ENCODE measurements around the gene SCUBE1.
"Not testable (repeated sequence)": the region's sequence is repeated elsewhere in the genome, so short reads cannot be mapped to it uniquely, and the experiment has no call there.

Gene SCUBE1

DNA sequence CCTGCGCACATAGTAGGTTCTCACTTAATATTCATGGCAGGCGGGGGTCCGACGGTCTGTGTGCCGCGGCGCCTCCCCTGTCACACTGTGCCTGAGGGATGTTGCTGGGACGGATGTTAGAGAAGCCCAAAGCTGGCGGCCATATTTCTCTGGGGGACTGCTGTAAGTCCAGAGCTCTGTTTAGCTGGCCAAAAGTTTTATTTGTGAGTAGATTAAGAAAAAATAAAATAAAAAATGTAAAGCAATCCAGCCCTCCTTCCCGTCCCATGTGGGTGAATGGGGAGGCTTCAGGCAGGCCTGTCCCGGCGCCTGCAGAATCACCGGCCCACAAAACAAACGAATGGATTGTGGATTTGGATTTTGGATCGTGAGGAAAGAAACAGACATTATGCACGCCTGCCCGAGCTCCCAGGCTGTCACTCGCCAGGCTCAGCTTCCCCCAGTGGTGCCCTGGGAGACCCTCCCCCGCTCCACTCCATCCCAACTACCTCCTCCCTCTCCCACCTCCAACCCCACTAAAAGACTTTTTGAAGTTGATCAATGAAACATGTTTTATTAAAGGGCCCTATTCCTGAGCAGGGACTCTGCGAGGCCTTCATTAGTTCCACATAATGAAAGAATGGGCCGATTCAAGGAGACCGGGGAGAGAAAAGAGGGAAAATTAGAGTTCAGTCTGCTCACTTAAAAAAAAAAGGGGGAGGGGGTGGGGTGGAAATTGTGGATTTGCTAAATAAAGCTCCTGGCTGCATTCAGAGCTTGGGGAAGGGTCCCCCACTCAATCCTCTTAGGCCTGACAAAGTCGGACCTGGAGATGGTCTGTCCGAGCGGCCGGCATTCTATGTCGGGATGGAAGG lies 20.4 kb upstream of the SCUBE1 start:
- in situ Hi-C loops (cut with MboI; ENCODE audit: low sequenced_read_pairs): no loop called here

DNA sequence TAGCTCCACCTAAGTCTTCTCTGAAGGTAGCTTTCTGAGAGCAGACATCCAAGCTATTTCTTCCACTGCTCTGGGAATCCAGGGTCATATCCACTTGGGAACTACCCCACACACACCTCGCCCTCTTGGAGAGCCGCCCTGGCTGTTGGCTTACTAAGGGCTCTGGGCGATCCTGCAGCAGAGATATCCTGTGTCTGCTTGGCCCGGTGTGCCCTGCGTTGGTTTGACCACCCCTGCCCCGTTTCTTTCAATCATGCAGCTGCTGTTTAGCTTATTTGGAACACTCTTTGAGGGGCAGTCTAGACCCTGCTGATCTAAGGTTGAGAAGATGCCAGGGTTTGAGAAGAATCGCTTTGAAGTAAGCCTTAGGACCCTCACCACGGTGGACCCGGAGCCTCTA lies 17.4 kb upstream of the SCUBE1 start:
- in situ Hi-C loops (cut with MboI; ENCODE audit: low sequenced_read_pairs): no loop called here

DNA sequence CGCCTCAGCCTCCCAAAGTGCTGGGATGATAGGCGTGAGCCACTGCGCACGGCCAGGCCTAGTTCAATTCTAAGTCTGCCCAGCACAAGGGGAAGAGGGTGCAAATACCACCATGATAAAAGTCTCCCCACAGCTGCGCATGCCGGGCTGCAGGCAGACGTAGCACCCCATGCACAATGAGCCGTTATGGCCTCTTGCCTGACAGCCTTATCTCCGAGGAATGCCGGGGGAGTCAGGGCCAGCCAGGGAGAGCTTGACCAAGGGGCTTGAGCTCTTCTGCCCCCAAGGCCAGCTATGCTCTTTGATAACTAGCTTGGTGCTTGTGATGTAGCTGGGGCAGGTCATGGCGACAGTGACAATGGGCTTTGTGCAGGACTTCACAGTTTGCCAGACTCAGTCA lies 13.7 kb upstream of the SCUBE1 start:
- in situ Hi-C loops (cut with MboI; ENCODE audit: low sequenced_read_pairs): no loop called here

DNA sequence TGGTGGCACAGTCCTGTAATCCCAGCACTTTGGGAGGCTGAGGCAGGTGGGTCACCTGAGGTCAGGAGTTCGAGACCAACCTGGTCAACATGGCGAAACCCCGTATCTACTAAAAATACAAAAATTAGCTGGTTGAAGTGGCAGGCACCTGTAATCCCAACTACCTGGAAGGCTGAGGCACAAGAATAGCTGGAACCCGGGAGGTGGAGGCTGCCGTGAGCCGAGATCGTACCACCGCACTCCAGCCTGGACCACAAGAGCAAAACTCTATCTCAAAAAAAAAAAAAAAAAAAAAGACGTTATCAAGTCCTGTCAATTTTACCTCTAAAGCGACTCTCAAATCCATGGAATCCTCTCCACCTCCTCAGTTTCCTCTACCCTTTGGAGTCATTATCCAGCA lies 12.5 kb upstream of the SCUBE1 start:
- in situ Hi-C loops (cut with MboI; ENCODE audit: low sequenced_read_pairs): not testable (repeated sequence)

DNA sequence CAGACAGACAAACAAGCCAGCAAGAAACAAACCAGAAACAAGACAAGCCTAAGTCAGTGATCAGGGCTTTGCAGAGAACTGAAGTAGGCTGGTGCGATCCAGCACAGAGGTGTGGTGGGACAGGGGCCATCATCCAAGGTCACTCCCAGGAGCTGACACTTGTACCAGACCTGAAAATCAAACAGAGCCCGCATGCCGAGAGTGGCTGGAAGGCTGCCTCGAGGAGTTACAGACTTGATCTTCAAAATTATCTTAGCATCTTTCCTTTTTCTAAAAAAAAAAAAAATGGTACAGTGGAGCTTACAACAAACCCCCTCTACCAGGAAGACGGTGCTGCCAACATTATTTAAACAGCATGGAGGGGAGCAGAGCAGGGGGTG lies 8.8 kb upstream of the SCUBE1 start:
- in situ Hi-C loops (cut with MboI; ENCODE audit: low sequenced_read_pairs): no loop called here

DNA sequence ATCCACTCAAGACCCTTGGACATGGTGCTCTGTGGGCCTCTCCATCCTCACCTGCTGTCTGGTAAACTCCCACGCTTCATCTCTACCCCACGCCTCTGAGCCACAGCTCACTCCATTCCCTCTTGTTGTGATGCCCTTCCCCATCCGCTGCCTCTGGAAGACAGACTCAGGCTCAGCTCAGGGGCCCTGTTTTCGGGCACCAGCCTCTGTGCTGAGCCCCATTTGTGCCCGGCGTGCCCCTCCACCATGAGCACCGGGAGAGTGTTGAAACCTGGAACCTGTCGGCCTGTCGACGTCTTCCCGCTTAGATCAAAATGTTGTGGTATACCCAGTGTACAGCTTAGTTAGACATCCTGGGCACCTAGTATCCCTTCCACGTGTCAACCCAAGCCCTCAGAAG lies 6.5 kb upstream of the SCUBE1 start:
- in situ Hi-C loops (cut with MboI; ENCODE audit: low sequenced_read_pairs): loop anchor here (10.0 kb wide), 1 partner anchor 75 kb away; no protein-coding TSS in a partner anchor

DNA sequence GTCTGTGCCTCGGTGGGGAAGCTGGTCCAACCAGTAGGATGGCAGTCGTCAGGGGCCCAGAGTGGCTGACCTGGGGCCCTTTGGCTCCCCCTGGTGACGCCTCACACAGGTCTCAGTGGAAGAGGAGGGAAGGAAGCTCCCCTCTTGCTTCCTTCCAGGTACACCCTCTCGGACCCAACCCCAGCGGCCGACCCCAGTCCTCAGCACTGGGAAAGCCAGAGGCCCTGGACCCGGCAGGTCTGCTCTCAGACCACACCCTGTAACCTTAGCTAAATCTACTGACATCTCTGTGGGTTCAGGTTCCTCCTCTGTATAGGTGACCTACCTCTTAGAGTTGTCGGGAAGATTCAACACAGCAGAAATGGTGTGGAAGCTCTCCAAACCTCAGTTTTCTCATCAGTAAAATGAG lies 3.4 kb upstream of the SCUBE1 start:
- in situ Hi-C loops (cut with MboI; ENCODE audit: low sequenced_read_pairs): loop anchor here (10.0 kb wide), 1 partner anchor 72 kb away; no protein-coding TSS in a partner anchor

DNA sequence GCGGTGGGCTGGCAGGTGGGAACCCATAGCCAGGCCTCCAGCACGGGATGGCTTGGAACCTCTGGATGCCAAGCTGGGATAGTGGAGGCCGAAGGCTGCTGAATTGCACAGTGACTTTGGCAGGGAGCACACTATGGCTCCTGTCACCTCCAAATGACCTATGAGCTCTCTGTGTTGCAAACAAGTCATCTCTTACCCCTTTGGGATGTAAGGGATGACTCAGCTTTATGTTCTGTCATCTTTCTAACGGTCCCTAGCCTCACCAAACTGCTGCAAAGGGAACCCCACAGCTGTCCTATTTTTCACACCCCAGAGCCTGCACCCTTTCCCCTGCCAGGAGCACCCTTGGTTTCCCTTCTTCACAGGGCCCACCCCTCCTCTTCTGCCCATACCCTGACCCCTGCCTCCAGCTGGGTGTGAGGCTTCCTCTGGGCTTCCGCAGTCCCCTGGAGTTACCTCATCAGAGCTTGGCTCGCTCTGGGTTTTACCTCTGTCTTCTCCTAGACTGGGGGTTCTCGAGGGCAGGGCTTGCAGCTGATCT lies 2.7 kb upstream of the SCUBE1 start:
- in situ Hi-C loops (cut with MboI; ENCODE audit: low sequenced_read_pairs): loop anchor here (10.0 kb wide), 1 partner anchor 71 kb away; no protein-coding TSS in a partner anchor

DNA sequence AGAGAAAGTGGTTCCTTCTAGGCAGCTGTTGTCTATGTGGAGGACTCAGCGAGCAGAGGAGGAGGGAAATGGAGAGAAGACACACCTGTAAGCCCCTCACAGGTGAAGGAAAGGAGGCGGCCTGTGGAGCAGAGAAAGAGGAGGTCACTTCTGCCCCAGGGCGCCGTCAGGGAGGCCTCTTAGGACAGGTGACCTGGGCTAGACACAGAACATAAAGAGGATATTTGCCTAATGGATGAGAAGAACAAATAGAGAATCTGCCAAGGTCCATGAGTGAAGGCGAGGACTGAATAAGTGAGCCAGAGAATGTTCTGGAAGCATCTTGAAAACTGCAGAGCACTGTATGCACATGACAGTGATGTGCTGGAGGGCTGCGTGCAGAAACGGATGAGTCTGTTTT lies 2.2 kb upstream of the SCUBE1 start:
- in situ Hi-C loops (cut with MboI; ENCODE audit: low sequenced_read_pairs): loop anchor here (10.0 kb wide), 1 partner anchor 71 kb away; no protein-coding TSS in a partner anchor

DNA sequence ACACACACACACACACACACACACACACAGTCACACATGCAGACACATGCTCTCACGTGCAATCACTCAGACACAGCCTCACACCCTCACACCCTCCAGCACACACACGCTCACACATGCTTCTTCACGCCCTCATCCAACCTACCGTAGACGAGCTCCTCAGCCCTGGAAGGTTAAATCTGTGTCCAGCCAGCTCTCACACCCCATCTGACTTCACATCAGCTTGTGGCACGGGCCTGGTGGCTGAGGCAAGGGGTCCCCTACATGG lies 1.3 kb upstream of the SCUBE1 start:
- in situ Hi-C loops (cut with MboI; ENCODE audit: low sequenced_read_pairs): loop anchor here (10.0 kb wide), 1 partner anchor 70 kb away; no protein-coding TSS in a partner anchor

DNA sequence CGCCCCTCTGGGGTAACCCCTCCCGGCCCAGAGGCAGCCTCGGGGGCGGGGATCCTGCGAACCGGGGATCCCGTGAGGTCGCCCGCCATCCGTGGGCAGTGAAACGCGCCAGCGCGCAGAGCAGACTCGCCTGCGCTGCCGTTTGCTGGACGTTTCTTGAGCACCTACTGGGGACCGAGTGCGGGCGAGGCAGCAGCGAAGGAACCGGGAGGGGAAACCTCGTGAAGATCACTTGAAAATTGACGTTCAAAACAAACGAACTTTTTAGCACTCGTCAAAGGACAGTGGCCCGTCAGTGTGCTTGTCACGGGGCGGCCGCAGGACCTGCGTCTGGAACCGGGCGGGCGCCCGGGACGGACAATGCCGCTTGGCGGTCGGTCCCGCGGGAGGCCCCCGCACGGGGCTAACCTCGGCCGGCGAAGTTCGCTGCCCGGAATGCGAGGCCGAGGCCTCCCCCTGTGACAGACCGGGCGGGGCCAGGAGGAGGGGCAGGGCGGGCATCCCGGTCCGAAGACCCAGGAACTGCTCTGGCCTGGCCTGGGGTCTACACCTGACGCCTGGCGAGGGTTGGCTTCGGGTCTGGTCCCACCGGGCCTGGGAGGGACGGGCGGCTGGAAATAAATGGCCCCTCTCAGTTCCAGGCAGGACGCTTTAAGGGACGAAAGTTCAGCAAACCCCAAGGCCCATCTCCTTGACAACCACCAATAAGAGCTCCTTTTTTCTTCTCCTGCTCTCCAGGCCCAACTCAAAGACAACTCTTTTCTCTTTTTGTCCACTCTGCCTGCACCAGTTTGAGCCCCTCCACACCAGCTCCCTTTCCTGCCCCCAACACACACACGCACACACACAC lies 723 bp upstream of the SCUBE1 start:
- in situ Hi-C loops (cut with MboI; ENCODE audit: low sequenced_read_pairs): loop anchor here (10.0 kb wide), 1 partner anchor 69 kb away; no protein-coding TSS in a partner anchor

DNA sequence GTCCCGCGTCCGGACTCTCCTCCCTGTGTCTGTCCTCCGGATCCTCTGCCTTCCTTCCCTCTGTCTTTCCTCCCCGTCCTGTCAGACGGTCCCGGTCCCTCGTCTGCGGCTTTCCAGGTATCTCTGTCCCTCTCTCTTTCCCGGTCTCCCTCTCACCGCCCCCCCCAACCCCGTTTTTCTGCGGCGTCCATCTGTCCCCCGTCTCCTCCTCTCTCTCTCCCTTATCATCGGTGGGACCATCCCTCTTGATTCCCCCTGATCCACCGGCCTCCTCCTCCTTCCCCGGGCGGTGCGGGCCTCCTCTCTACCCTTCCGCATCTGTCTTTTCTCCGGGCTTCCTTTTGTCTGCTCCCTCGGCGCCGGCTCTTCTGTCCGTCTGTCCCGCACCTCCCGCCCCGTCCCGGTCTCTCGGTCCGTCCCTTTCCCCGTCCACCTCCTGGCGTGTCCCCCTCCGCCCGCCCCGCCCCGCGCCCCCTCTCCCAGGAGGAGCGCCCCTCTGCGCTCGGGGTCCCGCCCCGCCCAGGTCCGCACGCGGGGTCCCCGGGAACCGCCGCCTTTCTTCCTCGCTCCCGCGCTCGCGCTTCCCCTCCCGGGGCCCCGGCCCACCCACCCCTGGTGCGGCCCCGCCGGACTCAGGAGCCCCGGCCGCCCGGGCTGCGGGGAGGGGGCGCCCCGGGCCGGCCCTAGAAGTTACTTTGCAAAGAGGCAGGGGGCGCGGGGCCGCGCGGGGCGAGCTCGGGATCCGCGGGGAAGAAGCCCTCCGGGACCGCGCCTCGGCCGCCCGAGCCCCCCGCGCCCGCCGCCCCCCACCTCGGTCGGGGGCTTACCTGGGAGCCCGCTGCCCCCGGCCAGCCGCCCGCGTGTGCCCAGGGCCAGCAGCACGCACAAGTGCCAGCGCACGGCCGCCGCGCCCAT lies 568 bp downstream of the SCUBE1 start:
- in situ Hi-C loops (cut with MboI; ENCODE audit: low sequenced_read_pairs): loop anchor here (10.0 kb wide), 1 partner anchor 68 kb away; no protein-coding TSS in a partner anchor

DNA sequence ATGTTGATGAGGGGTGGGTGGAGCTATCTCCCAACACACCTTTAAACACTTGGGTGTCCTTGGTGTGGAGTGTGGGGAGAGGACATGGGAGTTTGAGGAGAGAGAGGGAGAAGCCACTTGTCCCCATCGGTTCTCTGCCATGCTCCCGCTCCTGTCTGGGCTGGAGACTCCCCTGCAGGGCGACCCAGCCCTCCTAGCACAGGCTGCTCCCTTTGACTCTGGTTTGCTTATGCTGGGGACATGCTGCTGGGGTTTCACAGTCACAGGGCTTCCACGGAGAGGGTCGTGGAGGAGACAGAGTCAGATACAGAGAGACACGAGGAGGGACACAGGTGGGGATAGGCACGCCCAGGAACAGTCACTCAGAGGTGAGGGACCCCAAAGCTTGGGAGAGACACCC lies 1.6 kb downstream of the SCUBE1 start:
- in situ Hi-C loops (cut with MboI; ENCODE audit: low sequenced_read_pairs): loop anchor here (10.0 kb wide), 1 partner anchor 67 kb away; no protein-coding TSS in a partner anchor

DNA sequence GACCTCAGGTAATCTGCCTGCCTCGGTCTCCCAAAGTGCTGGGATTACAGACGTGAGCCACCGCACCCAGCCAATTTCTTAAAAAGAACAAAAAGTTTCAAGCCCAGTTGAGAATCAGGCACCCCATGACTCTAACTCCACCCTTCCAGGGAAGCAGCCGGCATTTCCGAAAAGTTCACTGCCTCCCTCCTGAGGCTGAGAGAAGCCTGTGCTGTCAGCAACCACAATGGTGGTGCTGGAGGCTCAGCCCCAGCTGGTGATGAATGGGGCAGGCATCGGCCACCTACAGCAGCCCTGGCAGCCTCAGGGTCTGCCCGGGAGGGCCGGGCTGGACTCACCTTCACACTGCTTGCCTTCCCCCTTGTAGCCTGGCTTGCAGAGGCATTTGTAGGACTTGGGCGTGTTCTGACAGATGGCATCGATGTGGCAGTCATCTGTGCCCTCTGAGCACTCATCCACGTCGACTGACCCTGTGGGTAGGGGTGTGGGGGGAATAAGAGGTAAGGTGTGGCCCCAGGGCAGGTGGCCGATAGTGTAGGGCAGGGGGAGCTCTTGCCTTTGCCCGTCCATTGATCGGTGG lies 4.3 kb downstream of the SCUBE1 start:
- in situ Hi-C loops (cut with MboI; ENCODE audit: low sequenced_read_pairs): no loop called here

DNA sequence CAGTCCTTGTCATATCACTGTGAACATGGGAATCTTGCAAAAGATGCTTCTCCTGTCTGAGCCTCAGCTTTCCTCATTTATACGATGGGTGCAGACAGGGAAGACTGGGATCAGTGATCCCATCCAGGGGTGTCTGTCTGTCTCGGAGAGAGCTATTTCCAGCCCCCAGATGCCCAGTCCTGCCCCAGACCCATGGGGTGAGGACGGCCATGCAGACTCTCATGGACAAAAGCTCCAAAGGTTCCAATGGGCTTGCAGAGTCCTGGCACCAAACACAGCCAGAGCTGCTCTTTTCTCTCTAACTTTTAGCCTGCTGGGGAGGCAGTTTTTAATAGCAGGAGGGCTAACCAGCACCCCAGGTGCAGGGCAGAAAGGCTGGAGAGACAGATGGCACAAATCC lies 5.2 kb downstream of the SCUBE1 start:
- in situ Hi-C loops (cut with MboI; ENCODE audit: low sequenced_read_pairs): no loop called here

DNA sequence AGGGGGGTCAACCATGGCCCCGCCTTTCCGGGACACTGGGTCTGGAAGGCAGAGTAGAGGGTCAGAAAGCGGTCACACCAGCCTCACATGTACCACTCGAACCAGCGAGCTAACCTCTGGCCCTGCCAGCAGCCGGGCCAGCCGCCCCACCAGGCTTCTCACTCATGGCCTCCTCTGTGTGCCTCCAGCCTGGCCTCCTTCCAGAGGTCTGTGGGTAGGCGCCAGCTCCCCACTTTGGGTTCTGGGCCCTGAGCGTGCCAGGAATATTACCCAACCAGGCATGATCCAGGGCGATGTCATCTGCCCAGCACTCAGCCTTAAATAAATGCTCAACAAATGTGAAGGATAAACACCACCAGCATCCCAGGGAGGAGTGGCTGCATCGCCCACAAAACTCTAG lies 5.8 kb downstream of the SCUBE1 start:
- in situ Hi-C loops (cut with MboI; ENCODE audit: low sequenced_read_pairs): no loop called here

DNA sequence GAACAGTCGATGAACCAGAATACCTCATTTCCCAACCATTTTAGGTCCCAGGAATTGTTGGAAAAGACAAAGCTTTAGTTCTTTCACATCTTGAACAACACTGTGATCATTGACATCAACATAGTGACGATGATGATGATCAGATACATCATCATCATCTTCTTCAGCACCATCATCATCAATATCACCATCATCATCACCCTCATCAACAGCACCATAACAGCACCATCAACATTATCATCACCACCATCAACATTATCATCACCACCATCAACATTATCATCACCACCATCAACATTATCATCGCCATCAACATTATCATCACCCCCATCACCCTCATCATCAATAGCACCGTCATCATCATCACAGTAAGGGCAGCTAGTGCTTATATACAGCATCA lies 8.8 kb downstream of the SCUBE1 start:
- in situ Hi-C loops (cut with MboI; ENCODE audit: low sequenced_read_pairs): no loop called here

DNA sequence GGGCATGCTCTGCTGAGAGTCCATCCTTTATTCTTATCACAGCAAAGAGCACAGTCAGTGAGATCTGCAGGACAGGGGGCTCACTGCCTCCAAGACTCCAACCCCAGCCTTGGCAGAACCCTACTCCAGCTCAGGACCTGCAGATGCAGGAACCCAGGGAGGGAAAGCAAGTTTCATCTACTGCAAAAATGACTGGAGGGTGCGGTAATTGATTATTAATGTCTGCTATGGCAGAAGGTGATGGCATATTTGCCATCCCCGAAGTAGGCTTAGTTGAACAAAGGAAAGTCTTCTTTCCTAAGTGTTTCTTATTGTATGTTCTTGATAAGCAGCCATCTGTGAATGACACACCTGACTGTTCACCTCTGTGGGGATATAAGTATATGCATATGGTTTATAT lies 9.2 kb downstream of the SCUBE1 start:
- in situ Hi-C loops (cut with MboI; ENCODE audit: low sequenced_read_pairs): no loop called here

DNA sequence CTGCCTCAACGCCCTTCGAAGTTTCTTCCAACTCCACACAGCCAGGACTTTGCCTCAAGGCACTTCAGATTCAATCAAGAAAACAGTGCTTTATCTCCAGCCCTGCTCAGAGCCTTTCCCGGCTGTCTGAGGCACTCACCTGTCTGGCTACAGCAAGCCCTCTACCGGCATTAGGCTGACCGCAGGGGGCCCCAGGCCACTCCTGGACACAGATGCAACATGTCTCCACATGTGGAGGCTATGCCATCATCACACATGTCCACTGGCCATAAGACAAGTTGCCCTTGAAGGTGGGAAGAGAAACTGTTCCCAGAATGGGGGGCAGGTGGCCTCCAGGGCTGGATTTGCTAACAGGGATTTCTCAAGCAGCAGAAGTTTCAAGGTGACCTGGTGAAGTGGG lies 10.0 kb downstream of the SCUBE1 start:
- in situ Hi-C loops (cut with MboI; ENCODE audit: low sequenced_read_pairs): no loop called here

DNA sequence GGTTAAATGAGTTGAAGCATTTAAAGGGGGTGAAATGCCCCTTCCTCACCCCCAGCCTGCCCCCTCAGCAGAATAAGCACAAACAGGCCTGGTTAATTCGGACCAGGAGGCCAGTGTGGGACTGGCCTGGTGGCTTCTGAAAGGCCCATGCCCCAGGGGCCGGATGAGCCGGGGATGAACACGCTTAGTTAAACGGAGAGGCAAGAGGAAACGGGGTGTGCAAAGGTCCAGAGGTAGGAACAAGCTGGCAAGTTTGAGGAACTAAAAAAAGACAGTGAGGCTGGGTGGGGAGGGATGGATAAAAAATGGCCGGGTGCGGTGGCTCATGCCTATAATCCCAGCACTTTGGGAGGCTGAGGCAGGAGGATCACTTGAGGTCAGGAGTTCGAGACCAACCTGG lies 11.5 kb downstream of the SCUBE1 start:
- in situ Hi-C loops (cut with MboI; ENCODE audit: low sequenced_read_pairs): no loop called here
